Keratinocyte (primary cell): ENCODE measurements around the gene SLC12A5.

Experiments used
- CTCF ChIP-seq, 3 experiments: IDR thresholded peaks in 1 of 3; conservative IDR thresholded peaks in 1 of 3; optimal IDR thresholded peaks in 1 of 3; 2 replicates in 2 of 3; 3 replicates in 1 of 3; pipeline versions ENCODE3 to v1.5.1; 2011; ENCODE audit warnings: low read length in 3 of 3, mild to moderate bottlenecking in 3 of 3, moderate library complexity in 2 of 3, control low read depth in 1 of 3, inconsistent platforms in 1 of 3; ENCODE audit not compliant: insufficient read depth in 2 of 3; ENCODE audit errors: extremely low read depth in 1 of 3
- EZH2 ChIP-seq: IDR thresholded peaks from one replicate; pipeline ENCODE4 v1.6.1; 2012; ENCODE audit warnings: inconsistent platforms, mild to moderate bottlenecking, low read length, moderate library complexity

DNA sequence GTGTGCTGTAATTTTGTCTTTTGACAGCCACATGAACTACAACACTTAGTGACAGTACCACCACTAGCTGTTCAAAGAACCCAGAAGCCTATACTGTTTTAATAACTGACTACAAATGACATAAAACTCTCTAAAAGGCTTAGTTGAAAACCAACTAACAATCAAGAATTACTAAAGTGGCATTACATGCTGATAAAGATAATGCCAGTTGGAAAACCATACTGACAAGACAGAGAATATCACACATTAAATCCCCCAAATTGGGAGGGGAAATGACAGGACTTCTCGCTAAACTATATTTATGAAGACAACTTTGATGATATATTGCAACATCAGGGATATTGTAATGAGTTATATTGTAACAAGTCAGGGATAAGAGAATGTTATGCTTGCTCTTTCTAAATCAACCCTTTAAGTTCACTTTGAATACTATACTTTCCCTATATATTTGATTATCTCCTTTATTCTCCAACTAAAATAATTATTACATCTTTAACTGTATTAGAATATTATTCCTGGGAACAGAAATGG is 54.6 kb downstream of the SLC12A5 start:
- TF ChIP-seq CTCF (optimal IDR thresholded peaks at IDR 0.05 in 1 of 3, IDR thresholded peaks at IDR 0.05 in 1 of 3, conservative IDR thresholded peaks at IDR 0.05 in 1 of 3; ENCODE audit: extremely low read depth in 1 of 3, insufficient read depth in 2 of 3, low read length in 3 of 3): no peak
- no peak for TF ChIP-seq EZH2
